H1 (cell line): ENCODE data around the gene ADGRV1. TPM values are rescaled to one million over a fixed set of nuclear protein-coding genes. Genes with fewer than 3 reads are reported as not detected.

ENCODE experiments used
- BRCA1 ChIP-seq: IDR thresholded peaks from 2 replicates; pipeline ENCODE4 v1.6.1; 2012; ENCODE audit warnings: low read depth, low read length, improper control_type of control experiment
- CBX5 ChIP-seq: fragments of 300-800, 300-1000 bp; sonication (generic); IDR thresholded peaks from 2 replicates; pipeline ENCODE4 v1.7.1; 2016; ENCODE audit warnings: antibody characterized with exemption, low read length, low read depth
- CEBPB ChIP-seq: IDR thresholded peaks from 2 replicates; pipeline ENCODE4 v1.6.1; 2012; ENCODE audit warnings: low read depth, low read length
- GTF2F1 ChIP-seq: IDR thresholded peaks from 2 replicates; pipeline ENCODE4 v1.6.1; 2012; ENCODE audit warnings: low read depth, low read length, improper control_type of control experiment, borderline replicate concordance
- HDAC2 ChIP-seq, 2 experiments: fragments of 300-600 bp in 1 of 2; sonication (generic) in 1 of 2; IDR thresholded peaks; 2 replicates each; pipeline ENCODE4 v1.6.1; 2011 to 2012; ENCODE audit warnings: low read depth in 2 of 2, low read length in 2 of 2, mild to moderate bottlenecking in 2 of 2, moderate library complexity in 2 of 2, borderline replicate concordance in 1 of 2, inconsistent platforms in 1 of 2
- JUN ChIP-seq: IDR thresholded peaks from 2 replicates; pipeline ENCODE4 v1.6.1; 2011; ENCODE audit warnings: low read depth, mild to moderate bottlenecking, improper control_type of control experiment, low read length
- KDM4A ChIP-seq: IDR thresholded peaks from one replicate; pipeline ENCODE4 v1.7.1; 2012; ENCODE audit warnings: low read depth, mild to moderate bottlenecking, moderate library complexity, low read length, inconsistent platforms; ENCODE audit not compliant: severe bottlenecking
- NANOG ChIP-seq: IDR thresholded peaks from 2 replicates; pipeline ENCODE4 v1.6.1; 2011; ENCODE audit warnings: low read length, low read depth, mild to moderate bottlenecking, inconsistent platforms; ENCODE audit not compliant: insufficient read depth, poor library complexity, severe bottlenecking
- SIRT6 ChIP-seq: IDR thresholded peaks from one replicate; pipeline ENCODE4 v1.7.1; 2012; ENCODE audit warnings: low read length, inconsistent platforms
- SP2 ChIP-seq: IDR thresholded peaks from 2 replicates; pipeline ENCODE4 v1.6.1; 2012; ENCODE audit warnings: mild to moderate bottlenecking, low read length, inconsistent platforms
- ZNF274 ChIP-seq: IDR thresholded peaks from 2 replicates; pipeline ENCODE4 v1.7.0; 2012; ENCODE audit warnings: low read length, borderline replicate concordance; ENCODE audit errors: extremely low read depth
- polyA plus RNA-seq, 7 experiments: library from polyadenylated mRNA; depleted of rRNA in 3 of 7; stranded (reverse) in 5 of 7; unstranded in 2 of 7; fragments of >200 nt in 5 of 7; fragments of 200-250 nt in 2 of 7; gene quantifications; 1 replicate in 5 of 7; 2 replicates in 1 of 7; 4 replicates in 1 of 7; pipeline versions ENCODE4 v1.2.1 to v1.2.3, GENCODE V29; 2011 to 2013; ENCODE audit warnings: missing spikeins in 2 of 7, mixed read lengths in 2 of 7
- total RNA-seq: library from RNA; stranded (reverse); fragmentation: NEBNext Ultra II Directional; extraction: Animal tissue kit (Norgen Biotek cat#: 25700); gene quantifications from 2 replicates; pipeline ENCODE4 v1.2.1, GENCODE V29; 2021
- TF ChIP-seq, protein P1 (sequence below): fragments of 300-600 bp; sonication (generic); IDR thresholded peaks from 2 replicates; pipeline ENCODE4 v1.7.1; 2012; ENCODE audit warnings: low read length, moderate library complexity, mild to moderate bottlenecking, inconsistent platforms; ENCODE audit not compliant: insufficient replicate concordance

Gene ADGRV1
- total and polyA plus RNA-seq, 2 of the 8 experiments (the other 6 are each of a cell fraction or from before 2014, with no cell fraction given) = 53.1 to 62.2 TPM

DNA sequence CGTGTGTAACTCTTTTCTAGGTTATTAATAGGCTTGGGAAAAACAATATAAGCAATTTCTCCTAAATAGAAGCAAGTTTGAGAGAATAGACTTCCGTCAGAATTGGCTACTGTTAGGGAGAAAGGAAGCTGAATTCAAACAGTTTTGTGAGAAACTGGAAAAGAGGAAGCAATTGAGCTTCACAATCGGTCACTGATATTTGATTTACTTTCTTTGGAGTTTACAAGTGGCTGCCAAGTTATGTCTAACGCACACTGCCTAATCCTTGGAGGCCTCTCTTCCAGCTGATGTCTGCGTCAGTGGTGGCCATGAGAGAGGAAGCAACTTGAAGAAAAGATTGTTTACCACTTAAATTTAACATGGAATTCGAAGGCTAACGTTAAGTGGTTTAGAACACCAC, 319.5 kb downstream of the ADGRV1 start (continued):
- TF ChIP-seq, protein P1, sequence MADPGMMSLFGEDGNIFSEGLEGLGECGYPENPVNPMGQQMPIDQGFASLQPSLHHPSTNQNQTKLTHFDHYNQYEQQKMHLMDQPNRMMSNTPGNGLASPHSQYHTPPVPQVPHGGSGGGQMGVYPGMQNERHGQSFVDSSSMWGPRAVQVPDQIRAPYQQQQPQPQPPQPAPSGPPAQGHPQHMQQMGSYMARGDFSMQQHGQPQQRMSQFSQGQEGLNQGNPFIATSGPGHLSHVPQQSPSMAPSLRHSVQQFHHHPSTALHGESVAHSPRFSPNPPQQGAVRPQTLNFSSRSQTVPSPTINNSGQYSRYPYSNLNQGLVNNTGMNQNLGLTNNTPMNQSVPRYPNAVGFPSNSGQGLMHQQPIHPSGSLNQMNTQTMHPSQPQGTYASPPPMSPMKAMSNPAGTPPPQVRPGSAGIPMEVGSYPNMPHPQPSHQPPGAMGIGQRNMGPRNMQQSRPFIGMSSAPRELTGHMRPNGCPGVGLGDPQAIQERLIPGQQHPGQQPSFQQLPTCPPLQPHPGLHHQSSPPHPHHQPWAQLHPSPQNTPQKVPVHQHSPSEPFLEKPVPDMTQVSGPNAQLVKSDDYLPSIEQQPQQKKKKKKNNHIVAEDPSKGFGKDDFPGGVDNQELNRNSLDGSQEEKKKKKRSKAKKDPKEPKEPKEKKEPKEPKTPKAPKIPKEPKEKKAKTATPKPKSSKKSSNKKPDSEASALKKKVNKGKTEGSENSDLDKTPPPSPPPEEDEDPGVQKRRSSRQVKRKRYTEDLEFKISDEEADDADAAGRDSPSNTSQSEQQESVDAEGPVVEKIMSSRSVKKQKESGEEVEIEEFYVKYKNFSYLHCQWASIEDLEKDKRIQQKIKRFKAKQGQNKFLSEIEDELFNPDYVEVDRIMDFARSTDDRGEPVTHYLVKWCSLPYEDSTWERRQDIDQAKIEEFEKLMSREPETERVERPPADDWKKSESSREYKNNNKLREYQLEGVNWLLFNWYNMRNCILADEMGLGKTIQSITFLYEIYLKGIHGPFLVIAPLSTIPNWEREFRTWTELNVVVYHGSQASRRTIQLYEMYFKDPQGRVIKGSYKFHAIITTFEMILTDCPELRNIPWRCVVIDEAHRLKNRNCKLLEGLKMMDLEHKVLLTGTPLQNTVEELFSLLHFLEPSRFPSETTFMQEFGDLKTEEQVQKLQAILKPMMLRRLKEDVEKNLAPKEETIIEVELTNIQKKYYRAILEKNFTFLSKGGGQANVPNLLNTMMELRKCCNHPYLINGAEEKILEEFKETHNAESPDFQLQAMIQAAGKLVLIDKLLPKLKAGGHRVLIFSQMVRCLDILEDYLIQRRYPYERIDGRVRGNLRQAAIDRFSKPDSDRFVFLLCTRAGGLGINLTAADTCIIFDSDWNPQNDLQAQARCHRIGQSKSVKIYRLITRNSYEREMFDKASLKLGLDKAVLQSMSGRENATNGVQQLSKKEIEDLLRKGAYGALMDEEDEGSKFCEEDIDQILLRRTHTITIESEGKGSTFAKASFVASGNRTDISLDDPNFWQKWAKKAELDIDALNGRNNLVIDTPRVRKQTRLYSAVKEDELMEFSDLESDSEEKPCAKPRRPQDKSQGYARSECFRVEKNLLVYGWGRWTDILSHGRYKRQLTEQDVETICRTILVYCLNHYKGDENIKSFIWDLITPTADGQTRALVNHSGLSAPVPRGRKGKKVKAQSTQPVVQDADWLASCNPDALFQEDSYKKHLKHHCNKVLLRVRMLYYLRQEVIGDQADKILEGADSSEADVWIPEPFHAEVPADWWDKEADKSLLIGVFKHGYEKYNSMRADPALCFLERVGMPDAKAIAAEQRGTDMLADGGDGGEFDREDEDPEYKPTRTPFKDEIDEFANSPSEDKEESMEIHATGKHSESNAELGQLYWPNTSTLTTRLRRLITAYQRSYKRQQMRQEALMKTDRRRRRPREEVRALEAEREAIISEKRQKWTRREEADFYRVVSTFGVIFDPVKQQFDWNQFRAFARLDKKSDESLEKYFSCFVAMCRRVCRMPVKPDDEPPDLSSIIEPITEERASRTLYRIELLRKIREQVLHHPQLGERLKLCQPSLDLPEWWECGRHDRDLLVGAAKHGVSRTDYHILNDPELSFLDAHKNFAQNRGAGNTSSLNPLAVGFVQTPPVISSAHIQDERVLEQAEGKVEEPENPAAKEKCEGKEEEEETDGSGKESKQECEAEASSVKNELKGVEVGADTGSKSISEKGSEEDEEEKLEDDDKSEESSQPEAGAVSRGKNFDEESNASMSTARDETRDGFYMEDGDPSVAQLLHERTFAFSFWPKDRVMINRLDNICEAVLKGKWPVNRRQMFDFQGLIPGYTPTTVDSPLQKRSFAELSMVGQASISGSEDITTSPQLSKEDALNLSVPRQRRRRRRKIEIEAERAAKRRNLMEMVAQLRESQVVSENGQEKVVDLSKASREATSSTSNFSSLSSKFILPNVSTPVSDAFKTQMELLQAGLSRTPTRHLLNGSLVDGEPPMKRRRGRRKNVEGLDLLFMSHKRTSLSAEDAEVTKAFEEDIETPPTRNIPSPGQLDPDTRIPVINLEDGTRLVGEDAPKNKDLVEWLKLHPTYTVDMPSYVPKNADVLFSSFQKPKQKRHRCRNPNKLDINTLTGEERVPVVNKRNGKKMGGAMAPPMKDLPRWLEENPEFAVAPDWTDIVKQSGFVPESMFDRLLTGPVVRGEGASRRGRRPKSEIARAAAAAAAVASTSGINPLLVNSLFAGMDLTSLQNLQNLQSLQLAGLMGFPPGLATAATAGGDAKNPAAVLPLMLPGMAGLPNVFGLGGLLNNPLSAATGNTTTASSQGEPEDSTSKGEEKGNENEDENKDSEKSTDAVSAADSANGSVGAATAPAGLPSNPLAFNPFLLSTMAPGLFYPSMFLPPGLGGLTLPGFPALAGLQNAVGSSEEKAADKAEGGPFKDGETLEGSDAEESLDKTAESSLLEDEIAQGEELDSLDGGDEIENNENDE = no peak
- TF ChIP-seq GTF2F1 (no peak), SIRT6 (no peak), KDM4A (no peak), SP2 (no peak), BRCA1 (no peak), HDAC2 (IDR thresholded peaks at IDR 0.05; ENCODE audit: borderline replicate concordance in 1 of 2, low read depth in 2 of 2, low read length in 2 of 2) (no peak), CBX5 (no peak), JUN (no peak), CEBPB (no peak), ZNF274 (no peak), NANOG (no peak)
